ENCODE data around the gene RYR2.

RYR2 gene

DNA sequence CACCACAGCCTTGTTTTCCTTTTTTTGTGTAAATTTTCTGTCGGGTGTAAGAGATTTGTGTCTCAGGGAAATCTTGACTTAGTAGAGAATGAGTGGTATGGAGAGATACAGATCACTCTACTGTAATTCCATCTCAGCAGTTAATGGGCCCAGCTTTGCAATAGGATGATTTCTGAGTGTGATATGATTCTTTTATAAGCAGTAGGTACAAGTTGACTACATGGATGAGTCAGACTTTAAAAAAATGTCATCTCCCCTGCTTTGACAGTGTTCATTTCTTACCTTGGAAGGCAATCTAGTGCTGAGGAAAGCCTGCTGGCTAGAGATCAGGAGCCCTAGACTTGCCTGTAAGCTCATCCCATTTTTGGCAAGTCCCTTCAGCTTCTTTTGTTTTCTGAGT, 261.9 kb downstream of the RYR2 start:
- Histone ChIP-seq H3K27ac (no peak overlapping the region), H3K4me2 (no peak overlapping the region), H3K9me3 (replicated peaks in 1 of 11) (peaks cover 0 to 6% (median 4%) of the 10 kb centered on the region in 11 experiments; a peak in 4 of 22 replicates), H3K4me1 (no peaks in the 10 kb centered on the region), H3K36me3 (no peaks in the 10 kb centered on the region), H3K9ac (no peak overlapping the region), H3K27me3 (no peaks in the 10 kb centered on the region), H4K20me1 (no peaks in the 10 kb centered on the region), H3K4me3 (no peak overlapping the region)
- no peak for TF ChIP-seq Cebpa-rat (IDR thresholded peaks at IDR 0.05)

DNA sequence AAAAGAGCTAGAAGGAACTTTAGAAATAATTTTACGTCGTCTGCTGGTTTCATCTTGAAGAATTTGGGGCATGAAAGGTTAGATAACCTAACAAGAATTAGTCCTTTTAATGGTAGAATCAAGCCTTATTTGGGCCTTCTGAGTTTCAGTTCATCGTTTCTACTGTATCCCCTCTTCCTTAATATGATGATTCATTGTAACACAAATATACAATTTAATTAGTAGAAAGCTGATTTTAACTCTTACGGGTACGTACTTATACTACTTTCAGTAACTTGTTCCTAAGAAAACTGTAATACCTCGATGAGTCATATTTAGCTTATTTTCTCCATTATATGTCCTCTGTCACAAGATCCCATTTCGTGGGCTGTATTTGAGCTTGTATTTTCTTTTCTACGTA, 264.7 kb downstream of the RYR2 start:
- H3K27ac ChIP-seq = no peak overlapping the region
- no peak overlapping the region for H3K9ac ChIP-seq
- H3K4me1 ChIP-seq = no peaks in the 10 kb centered on the region
- no peaks in the 10 kb centered on the region for H3K27me3 ChIP-seq
- H4K20me1 ChIP-seq = no peaks in the 10 kb centered on the region
- no peak overlapping the region for H3K4me3 ChIP-seq
- no peaks in the 10 kb centered on the region for H3K36me3 ChIP-seq
- peaks cover 0 to 14% (median 10%) of the 10 kb centered on the region in 11 experiments; a peak in 9 of 22 replicates for H3K9me3 ChIP-seq (replicated peaks in 1 of 11)
- TF ChIP-seq Cebpa-rat (IDR thresholded peaks at IDR 0.05) = no peak
- no peak overlapping the region for H3K4me2 ChIP-seq

DNA sequence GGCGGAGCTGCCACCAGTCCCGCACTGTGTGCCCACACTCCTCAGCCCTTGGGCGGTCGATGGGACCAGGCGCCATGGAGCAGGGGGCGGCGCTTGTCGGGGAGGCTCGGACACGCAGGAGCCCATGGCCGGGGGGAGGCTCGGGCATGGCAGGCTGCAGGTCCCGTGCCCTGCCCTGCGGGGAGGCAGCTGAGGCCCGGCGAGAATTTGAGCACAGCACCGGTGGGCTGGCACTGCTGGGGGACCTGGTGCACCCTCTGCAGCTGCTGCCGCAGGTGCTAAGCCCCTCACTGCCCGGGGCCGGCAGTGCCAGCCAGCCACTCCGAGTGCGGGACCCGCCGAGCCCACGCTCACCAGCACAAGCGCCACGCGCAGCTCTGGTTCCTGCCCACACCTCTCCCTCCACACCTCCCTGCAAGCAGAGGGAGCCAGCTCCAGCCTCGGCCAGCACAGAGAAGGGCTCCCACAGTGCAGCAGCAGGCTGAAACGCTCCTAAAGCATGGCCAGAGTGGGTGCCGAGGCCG, 267.7 kb downstream of the RYR2 start:
- Histone ChIP-seq H3K4me2 (no peak overlapping the region), H3K27me3 (no peaks in the 10 kb centered on the region), H3K4me1 (no peaks in the 10 kb centered on the region), H3K4me3 (no peak overlapping the region), H3K9me3 (replicated peaks in 1 of 11) (peaks cover 0 to 14% (median 10%) of the 10 kb centered on the region in 11 experiments; a peak in 9 of 22 replicates), H3K27ac (no peak overlapping the region), H3K36me3 (no peaks in the 10 kb centered on the region), H4K20me1 (no peaks in the 10 kb centered on the region), H3K9ac (no peak overlapping the region)
- no peak for TF ChIP-seq Cebpa-rat (IDR thresholded peaks at IDR 0.05)

DNA sequence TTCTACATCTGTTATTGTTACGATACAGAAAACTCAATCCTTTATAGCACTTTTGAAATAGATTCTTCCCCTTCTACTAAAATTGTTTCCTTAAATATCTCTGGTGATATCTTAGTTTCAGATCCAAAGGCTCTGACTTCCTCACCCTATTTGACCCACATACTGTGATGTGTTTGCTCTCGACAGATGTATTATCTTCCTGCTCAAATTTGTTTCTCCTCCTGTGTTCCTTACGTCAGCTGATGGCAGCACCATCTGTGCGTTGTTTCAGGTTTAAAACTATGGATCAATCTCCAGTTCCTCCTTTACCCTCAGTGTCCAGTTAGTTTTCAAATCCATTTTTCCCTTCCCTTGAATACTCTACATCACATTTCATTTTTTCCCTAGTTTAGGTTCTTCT, 274.4 kb downstream of the RYR2 start:
- no peaks in the 10 kb centered on the region for H3K27me3 ChIP-seq
- no peaks in the 10 kb centered on the region for H3K36me3 ChIP-seq
- no peaks in the 10 kb centered on the region for H3K9me3 ChIP-seq (replicated peaks in 1 of 11)
- H3K4me3 ChIP-seq = no peak overlapping the region
- no peak overlapping the region for H3K27ac ChIP-seq
- no peaks in the 10 kb centered on the region for H4K20me1 ChIP-seq
- no peak overlapping the region for H3K4me2 ChIP-seq
- H3K4me1 ChIP-seq = no peaks in the 10 kb centered on the region
- H3K9ac ChIP-seq = no peak overlapping the region
- no peak for TF ChIP-seq Cebpa-rat (IDR thresholded peaks at IDR 0.05)

DNA sequence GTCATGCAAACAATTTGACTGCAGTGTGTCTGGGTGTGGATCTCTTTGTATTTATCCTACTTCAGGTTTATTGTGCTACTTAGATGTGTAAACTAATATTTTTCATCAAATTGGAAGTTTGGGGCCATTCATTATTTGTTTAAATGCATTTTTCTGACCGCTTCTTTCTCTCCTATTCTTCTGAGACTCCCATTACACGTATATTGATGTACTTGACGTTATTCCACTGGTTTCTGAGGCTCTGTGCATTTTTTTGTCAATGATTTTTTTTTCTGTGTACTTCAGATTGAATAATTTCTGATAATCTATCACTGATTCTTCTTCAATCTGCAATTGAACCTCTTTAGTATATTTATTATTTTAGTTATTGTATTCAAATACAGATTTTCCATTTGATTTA, 276.8 kb downstream of the RYR2 start:
- Histone ChIP-seq H3K36me3 (no peaks in the 10 kb centered on the region), H3K9me3 (replicated peaks in 1 of 11) (no peaks in the 10 kb centered on the region), H3K27me3 (no peaks in the 10 kb centered on the region), H3K4me2 (no peak overlapping the region), H3K27ac (no peak overlapping the region), H3K4me1 (no peaks in the 10 kb centered on the region), H4K20me1 (no peaks in the 10 kb centered on the region), H3K9ac (no peak overlapping the region), H3K4me3 (no peak overlapping the region)
- no peak for TF ChIP-seq Cebpa-rat (IDR thresholded peaks at IDR 0.05)

DNA sequence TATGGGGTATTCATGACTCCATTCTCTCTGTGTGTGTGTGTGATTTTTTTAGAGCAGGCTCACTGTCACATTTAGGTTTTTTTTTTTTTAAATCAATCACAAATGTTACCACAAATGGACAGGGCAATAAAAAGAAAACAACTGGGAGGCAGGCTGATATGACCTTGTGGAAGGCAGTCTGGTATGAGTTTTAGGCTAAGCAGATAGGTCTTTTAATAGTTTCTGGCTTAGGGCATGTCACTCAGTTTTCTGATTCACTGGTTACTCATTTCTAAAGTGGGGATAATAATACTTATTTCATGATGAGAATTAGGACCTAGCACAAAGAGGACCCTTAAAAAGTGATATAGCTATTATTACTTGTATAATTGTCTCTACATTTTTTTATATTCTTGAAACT, 278.9 kb downstream of the RYR2 start:
- Histone ChIP-seq H3K4me3 (no peak overlapping the region), H3K36me3 (no peaks in the 10 kb centered on the region), H3K27ac (no peak overlapping the region), H4K20me1 (no peaks in the 10 kb centered on the region), H3K9ac (no peak overlapping the region), H3K4me2 (no peak overlapping the region), H3K9me3 (replicated peaks in 1 of 11) (no peaks in the 10 kb centered on the region), H3K27me3 (no peaks in the 10 kb centered on the region), H3K4me1 (no peaks in the 10 kb centered on the region)
- TF ChIP-seq Cebpa-rat (IDR thresholded peaks at IDR 0.05) = no peak

- H3K9ac ChIP-seq = no peak overlapping the region
- H3K4me3 ChIP-seq = no peak overlapping the region
- H3K4me1 ChIP-seq = no peaks in the 10 kb centered on the region
- no peaks in the 10 kb centered on the region for H4K20me1 ChIP-seq
- TF ChIP-seq Cebpa-rat (IDR thresholded peaks at IDR 0.05) = no peak
- no peaks in the 10 kb centered on the region for H3K27me3 ChIP-seq
- no peaks in the 10 kb centered on the region for H3K36me3 ChIP-seq
- H3K4me2 ChIP-seq = no peak overlapping the region
- H3K27ac ChIP-seq = no peak overlapping the region
- H3K9me3 ChIP-seq (replicated peaks in 1 of 11) = no peaks in the 10 kb centered on the region
Measured at GRCh38 chr1:237324226-237324625, 282.2 kb downstream of the RYR2 start.

- no peaks in the 10 kb centered on the region for H3K9me3 ChIP-seq (replicated peaks in 1 of 11)
- no peak overlapping the region for H3K4me3 ChIP-seq
- no peaks in the 10 kb centered on the region for H4K20me1 ChIP-seq
- no peaks in the 10 kb centered on the region for H3K4me1 ChIP-seq
- H3K4me2 ChIP-seq = no peak overlapping the region
- H3K27me3 ChIP-seq = no peaks in the 10 kb centered on the region
- H3K36me3 ChIP-seq = no peaks in the 10 kb centered on the region
- H3K9ac ChIP-seq = no peak overlapping the region
- H3K27ac ChIP-seq = no peak overlapping the region
- TF ChIP-seq Cebpa-rat (IDR thresholded peaks at IDR 0.05) = no peak
Measured at GRCh38 chr1:237327061-237327460, 285.1 kb downstream of the RYR2 start.

- no peak overlapping the region for H3K27ac ChIP-seq
- no peak for TF ChIP-seq Cebpa-rat (IDR thresholded peaks at IDR 0.05)
- H3K9me3 ChIP-seq (replicated peaks in 1 of 11) = peaks cover 0 to 8% (median 0%) of the 10 kb centered on the region in 11 experiments; a peak in 1 of 22 replicates
- H3K36me3 ChIP-seq = no peaks in the 10 kb centered on the region
- H4K20me1 ChIP-seq = no peaks in the 10 kb centered on the region
- no peak overlapping the region for H3K9ac ChIP-seq
- no peak overlapping the region for H3K4me2 ChIP-seq
- no peaks in the 10 kb centered on the region for H3K27me3 ChIP-seq
- no peaks in the 10 kb centered on the region for H3K4me1 ChIP-seq
- no peak overlapping the region for H3K4me3 ChIP-seq
Measured at GRCh38 chr1:237340892-237341291, 298.9 kb downstream of the RYR2 start.

DNA sequence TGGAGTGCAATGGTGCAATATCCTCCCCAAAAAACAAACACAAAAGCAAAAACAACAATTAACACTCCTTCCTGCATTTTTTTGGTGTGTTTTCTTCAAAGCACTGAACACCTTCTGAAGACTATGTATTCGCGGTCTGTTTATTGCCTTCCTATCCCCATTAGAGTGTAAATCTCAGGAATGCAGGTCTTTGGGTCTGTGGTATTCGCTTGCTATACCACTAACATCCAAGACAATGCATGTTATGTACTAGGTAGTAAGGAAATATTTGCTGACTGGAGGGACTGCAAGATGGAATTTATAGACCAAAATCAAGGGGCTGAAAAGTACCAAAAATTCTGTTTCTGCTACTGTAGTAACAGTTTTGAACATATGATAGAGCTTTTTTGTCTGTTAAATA, 299.4 kb downstream of the RYR2 start:
- H3K36me3 ChIP-seq = no peaks in the 10 kb centered on the region
- H3K4me2 ChIP-seq = no peak overlapping the region
- no peak overlapping the region for H3K27ac ChIP-seq
- H3K9me3 ChIP-seq (replicated peaks in 1 of 11) = peaks cover 0 to 8% (median 0%) of the 10 kb centered on the region in 11 experiments; a peak in 1 of 22 replicates
- H3K9ac ChIP-seq = no peak overlapping the region
- H3K4me3 ChIP-seq = no peak overlapping the region
- H3K4me1 ChIP-seq = no peaks in the 10 kb centered on the region
- no peak for TF ChIP-seq Cebpa-rat (IDR thresholded peaks at IDR 0.05)
- H3K27me3 ChIP-seq = no peaks in the 10 kb centered on the region
- no peaks in the 10 kb centered on the region for H4K20me1 ChIP-seq

Data from BLaER1 treated with 17β-estradiol and CSF1 and Interleukin-3, amounts not matched to agents 10 nM and 100 nM (cell line).